HG02623 (cell line): ENCODE data around the gene AKAP13.

Source experiments
- ATAC-seq: cut with Tn5 transposase; IDR thresholded peaks from one replicate; pipeline ENCODE4 v1.9.1; 2021; ENCODE audit warnings: moderate library complexity; ENCODE audit not compliant: unreplicated experiment

Gene AKAP13

DNA sequence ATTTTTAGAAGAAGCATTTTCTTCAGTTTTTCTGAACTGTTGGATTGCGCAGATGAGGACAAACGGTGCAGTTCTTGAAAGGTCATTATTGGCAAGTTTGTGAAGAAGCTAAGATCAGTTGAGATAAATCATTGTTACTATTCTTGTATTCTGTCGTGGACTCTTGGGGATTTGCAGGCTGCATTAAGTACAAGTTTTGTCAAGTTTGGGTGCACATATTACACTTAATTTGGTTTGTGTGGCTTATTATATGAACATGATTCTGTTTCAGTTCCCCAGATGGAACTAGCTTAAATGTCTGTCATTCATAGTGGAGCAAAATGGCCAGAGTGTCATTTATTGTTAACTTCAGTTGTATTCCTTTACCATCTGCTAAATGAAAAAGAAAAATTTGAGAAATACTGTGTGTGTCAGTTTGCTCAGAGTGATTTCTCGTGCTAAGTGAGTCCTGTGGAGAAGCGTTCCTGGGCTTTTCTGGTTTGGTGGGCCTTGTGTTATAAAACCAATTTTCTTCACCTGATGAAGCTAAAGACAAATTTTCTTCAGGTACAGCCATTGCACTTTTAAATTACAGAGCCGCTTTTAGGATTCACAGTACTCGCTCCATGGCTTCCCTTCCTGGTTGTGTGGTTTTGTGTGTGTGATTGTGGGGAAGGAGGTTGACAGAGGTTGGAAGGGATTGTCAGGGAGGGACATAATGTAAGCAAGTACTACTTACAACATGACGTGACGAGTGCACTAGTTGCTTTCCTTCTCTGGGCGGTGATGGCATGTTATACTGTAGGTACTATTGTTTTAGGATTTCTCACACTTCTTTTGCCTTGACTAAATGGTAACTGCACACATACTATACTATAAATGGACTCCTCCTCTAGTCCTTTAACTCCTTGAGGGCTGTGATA lies 1.7 kb downstream of the AKAP13 start:
- no peak for ATAC-seq

GRCh38 chr15:85382942-85383341 lies 2.5 kb downstream of the AKAP13 start:
- ATAC-seq, result no peak

DNA sequence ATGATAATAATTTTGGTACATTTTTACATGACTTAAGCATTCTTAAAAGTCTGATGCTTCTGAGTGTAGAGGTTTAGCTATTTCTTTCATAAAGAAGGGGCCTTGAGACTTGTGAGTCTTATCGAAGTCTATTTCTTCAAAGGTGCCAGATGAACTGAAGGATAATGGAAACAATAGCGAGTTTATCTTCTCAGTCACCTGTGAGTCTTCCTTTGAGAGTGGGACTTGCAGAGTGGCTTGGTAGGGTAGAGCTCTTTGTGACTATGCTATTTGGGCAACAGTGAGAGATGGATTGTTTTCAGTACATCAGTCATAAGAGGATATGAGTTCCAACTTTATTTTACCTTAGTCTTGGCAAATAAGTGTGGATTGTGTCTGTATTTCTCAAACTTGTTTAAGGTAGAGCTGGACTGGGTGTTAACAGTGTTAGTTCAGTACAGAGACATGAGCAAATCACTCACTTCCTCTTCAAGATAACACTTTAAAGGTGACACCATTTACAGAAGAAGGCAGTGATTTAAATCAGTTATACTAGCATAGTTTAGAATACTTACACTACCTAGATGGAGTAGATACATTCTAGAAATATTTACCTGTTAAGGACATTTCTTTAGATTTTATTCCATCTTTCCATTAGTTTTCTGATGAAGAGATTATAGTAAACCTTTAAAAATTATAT lies 3.2 kb downstream of the AKAP13 start:
- ATAC-seq, result no peak

DNA sequence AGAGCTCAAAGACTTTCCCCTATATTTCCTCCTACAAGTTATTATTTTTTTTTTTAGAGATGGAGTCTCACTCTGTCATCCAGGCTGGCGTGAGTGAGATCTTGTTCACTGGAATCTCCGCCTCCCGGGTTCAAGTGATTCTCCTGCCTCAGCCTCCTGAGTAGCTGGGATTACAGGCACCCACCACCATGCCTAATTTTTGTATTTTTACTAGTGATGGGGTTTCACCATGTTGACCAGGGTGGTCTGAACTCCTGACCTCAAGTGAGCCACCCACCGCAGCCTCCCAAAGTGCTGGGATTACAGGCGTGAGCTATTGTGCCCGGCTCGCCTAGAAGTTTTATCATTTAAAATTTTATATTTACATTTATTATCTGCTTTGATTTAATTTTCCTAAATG lies 5.9 kb downstream of the AKAP13 start:
- no peak for ATAC-seq

GRCh38 chr15:85388566-85389305 lies 8.3 kb downstream of the AKAP13 start:
- no peak for ATAC-seq

- ATAC-seq, result no peak
Measured at GRCh38 chr15:85389306-85389650, 8.9 kb downstream of the AKAP13 start.

GRCh38 chr15:85389772-85390171 lies 9.4 kb downstream of the AKAP13 start:
- ATAC-seq, result no peak

- ATAC-seq, result no peak
Measured at GRCh38 chr15:85393210-85393609, 12.8 kb downstream of the AKAP13 start.

GRCh38 chr15:85394554-85395333 lies 14.3 kb downstream of the AKAP13 start:
- no peak for ATAC-seq

GRCh38 chr15:85396554-85396953 lies 16.2 kb downstream of the AKAP13 start:
- no peak for ATAC-seq

GRCh38 chr15:85397151-85397550 lies 16.7 kb downstream of the AKAP13 start:
- no peak for ATAC-seq

DNA sequence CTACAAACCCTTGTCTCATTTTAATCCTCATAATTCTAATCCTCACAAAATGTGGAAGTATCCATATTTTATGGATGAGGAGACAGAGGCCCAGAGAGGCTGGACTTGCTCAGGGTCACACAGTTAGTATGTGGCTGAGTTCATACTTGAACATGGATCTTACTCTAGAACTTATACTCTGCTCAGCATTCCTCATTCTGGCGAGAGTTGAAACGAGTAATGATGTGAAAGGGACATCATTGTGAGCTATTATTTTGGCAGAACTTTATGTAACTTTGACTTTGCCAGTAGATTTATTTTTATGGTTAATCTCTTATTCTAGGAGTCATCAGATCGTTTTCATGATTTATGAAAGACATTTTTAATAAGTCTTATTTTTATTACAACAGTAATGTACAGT lies 17.5 kb downstream of the AKAP13 start:
- no peak for ATAC-seq

GRCh38 chr15:85398822-85399221 lies 18.4 kb downstream of the AKAP13 start:
- no peak for ATAC-seq

- no peak for ATAC-seq
Measured at GRCh38 chr15:85399627-85400026, 19.2 kb downstream of the AKAP13 start.

GRCh38 chr15:85400606-85401005 lies 20.2 kb downstream of the AKAP13 start:
- ATAC-seq, result no peak

- ATAC-seq, result no peak
Measured at GRCh38 chr15:85401108-85401774, 20.8 kb downstream of the AKAP13 start.

GRCh38 chr15:85402195-85402881 lies 21.9 kb downstream of the AKAP13 start:
- ATAC-seq, result no peak

- no peak for ATAC-seq
Measured at GRCh38 chr15:85403745-85404144, 23.3 kb downstream of the AKAP13 start.

DNA sequence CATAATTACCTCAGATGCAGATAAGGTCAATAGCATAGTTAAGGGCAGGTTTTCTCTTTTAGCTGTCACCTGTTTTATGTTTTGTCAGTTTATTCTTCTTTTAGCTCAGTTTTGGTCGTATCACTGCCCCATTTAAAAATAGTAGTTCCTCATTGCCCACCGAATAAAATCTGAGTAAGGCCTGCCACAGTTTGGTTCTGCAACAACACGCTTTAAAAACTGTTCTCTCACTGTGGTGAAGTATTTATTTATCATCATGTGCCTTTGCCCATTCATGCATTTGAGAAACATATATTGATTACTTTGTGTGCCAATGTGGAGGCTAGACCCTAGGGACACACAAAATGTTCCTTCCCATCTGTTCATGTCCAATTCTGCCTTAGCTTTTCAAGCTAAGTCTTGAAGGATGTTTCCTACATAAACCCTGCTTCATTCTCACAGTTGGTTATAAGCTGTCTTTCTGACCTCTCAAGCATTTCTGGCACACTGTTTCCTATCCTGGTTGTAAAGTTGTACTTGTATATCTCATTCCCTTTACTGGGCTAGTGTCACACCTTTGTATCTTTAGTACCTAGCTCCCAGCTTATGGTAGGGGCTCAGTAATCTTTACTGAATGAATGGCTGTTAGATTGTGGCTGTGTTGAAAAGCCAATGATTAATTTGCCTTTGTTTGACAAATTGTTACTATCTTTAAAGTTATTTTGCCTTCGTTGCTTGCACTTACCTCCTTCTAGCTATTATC lies 23.9 kb downstream of the AKAP13 start:
- no peak for ATAC-seq
